ENCODE measurements around the gene SUSD1.

SUSD1 gene

GRCh38 chr9:112063151-112063550 lies 111.9 kb downstream of the SUSD1 start:
- no peak for DNase-seq

- DNase-seq: no peak
Observed at GRCh38 chr9:112061152-112061740, 113.9 kb downstream of the SUSD1 start.

GRCh38 chr9:112059966-112060320 lies 115.2 kb downstream of the SUSD1 start:
- no peak for DNase-seq

- DNase-seq: no peak
Observed at GRCh38 chr9:112059145-112059965, 115.7 kb downstream of the SUSD1 start.

- no peak for DNase-seq
Observed at GRCh38 chr9:112056996-112057395, 118.1 kb downstream of the SUSD1 start.

- no peak for DNase-seq
Observed at GRCh38 chr9:112054916-112055315, 120.2 kb downstream of the SUSD1 start.

GRCh38 chr9:112051812-112052211 lies 123.3 kb downstream of the SUSD1 start:
- no peak for DNase-seq

GRCh38 chr9:112050544-112051475 lies 124.3 kb downstream of the SUSD1 start:
- no peak for DNase-seq

- no peak for DNase-seq
Observed at GRCh38 chr9:112049811-112050516, 125.1 kb downstream of the SUSD1 start.

GRCh38 chr9:112048924-112049691 lies 126.0 kb downstream of the SUSD1 start:
- DNase-seq: no peak

- DNase-seq: no peak
Observed at GRCh38 chr9:112047538-112048066, 127.5 kb downstream of the SUSD1 start.

- no peak for DNase-seq
Observed at GRCh38 chr9:112046181-112046580, 128.9 kb downstream of the SUSD1 start.

- no peak for DNase-seq
Observed at GRCh38 chr9:112044881-112045280, 130.2 kb downstream of the SUSD1 start.

- no peak for DNase-seq
Observed at GRCh38 chr9:112044186-112044585, 130.9 kb downstream of the SUSD1 start.

- DNase-seq: no peak
Observed at GRCh38 chr9:112043423-112043822, 131.7 kb downstream of the SUSD1 start.

- no peak for DNase-seq
Observed at GRCh38 chr9:112042769-112043168, 132.3 kb downstream of the SUSD1 start.

GRCh38 chr9:112042244-112042638 lies 132.9 kb downstream of the SUSD1 start:
- DNase-seq: no peak

- DNase-seq: no peak
Observed at GRCh38 chr9:112041536-112042243, 133.4 kb downstream of the SUSD1 start.

GRCh38 chr9:112041199-112041535 lies 133.9 kb downstream of the SUSD1 start:
- DNase-seq: no peak

GRCh38 chr9:112038017-112038408 lies 137.1 kb downstream of the SUSD1 start:
- DNase-seq: no peak

- peak; percentile 53 for DNase-seq
Observed at GRCh38 chr9:112037281-112038016, 137.6 kb downstream of the SUSD1 start.

Data from activated CD8-positive, alpha-beta memory T cell treated with anti-CD3 and anti-CD28 coated beads, Interleukin-2, amount 50 U/mL, for 4 hours (primary cell).